ENCODE results near the gene C1orf74. TPM values are rescaled to one million over a fixed set of nuclear protein-coding genes. Genes with fewer than 3 reads are reported as not detected.

Gene C1orf74
- total RNA-seq, 1 donor from 2014 or later, result 3.5 TPM

GRCh38 chr1:209770636-209771415 lies 13.5 kb downstream of the C1orf74 start:
- DNase-seq (ENCODE audit: low spot score), result no peak

- no peak for DNase-seq (ENCODE audit: low spot score)
Measured at GRCh38 chr1:209769971-209770370, 14.4 kb downstream of the C1orf74 start.

GRCh38 chr1:209769171-209769904 lies 15.0 kb downstream of the C1orf74 start:
- DNase-seq (ENCODE audit: low spot score), result peak; percentile 62

- DNase-seq (ENCODE audit: low spot score), result no peak
Measured at GRCh38 chr1:209768354-209768774, 16.0 kb downstream of the C1orf74 start.

GRCh38 chr1:209767706-209768105 lies 16.7 kb downstream of the C1orf74 start:
- DNase-seq (ENCODE audit: low spot score), result no peak

- no peak for DNase-seq (ENCODE audit: low spot score)
Measured at GRCh38 chr1:209767096-209767495, 17.3 kb downstream of the C1orf74 start.

GRCh38 chr1:209766051-209766450 lies 18.3 kb downstream of the C1orf74 start:
- no peak for DNase-seq (ENCODE audit: low spot score)

- no peak for DNase-seq (ENCODE audit: low spot score)
Measured at GRCh38 chr1:209761011-209761635, 23.2 kb downstream of the C1orf74 start.

GRCh38 chr1:209759829-209760359 lies 24.5 kb downstream of the C1orf74 start:
- DNase-seq (ENCODE audit: low spot score), result no peak

GRCh38 chr1:209758400-209758799 lies 26.0 kb downstream of the C1orf74 start:
- no peak for DNase-seq (ENCODE audit: low spot score)

GRCh38 chr1:209756615-209757445 lies 27.5 kb downstream of the C1orf74 start:
- DNase-seq (ENCODE audit: low spot score), result no peak

- DNase-seq (ENCODE audit: low spot score), result no peak
Measured at GRCh38 chr1:209755926-209756614, 28.3 kb downstream of the C1orf74 start, which contains the start of gene TRAF3IP3. Gene TRAF3IP3, plus strand, starts transcription at chr1:209756053. Its CDS starts 3,987 bp downstream, at chr1:209760040.

GRCh38 chr1:209755256-209755655 lies 29.1 kb downstream of the C1orf74 start:
- DNase-seq (ENCODE audit: low spot score), result no peak

- DNase-seq (ENCODE audit: low spot score), result no peak
Measured at GRCh38 chr1:209752890-209753289, 31.5 kb downstream of the C1orf74 start.

- no peak for DNase-seq (ENCODE audit: low spot score)
Measured at GRCh38 chr1:209751627-209752231, 32.6 kb downstream of the C1orf74 start.

GRCh38 chr1:209749670-209750323 lies 34.6 kb downstream of the C1orf74 start:
- DNase-seq (ENCODE audit: low spot score), result no peak

- DNase-seq (ENCODE audit: low spot score), result no peak
Measured at GRCh38 chr1:209749205-209749604, 35.2 kb downstream of the C1orf74 start.

- DNase-seq (ENCODE audit: low spot score), result no peak
Measured at GRCh38 chr1:209748620-209749019, 35.7 kb downstream of the C1orf74 start.

GRCh38 chr1:209747580-209748262 lies 36.6 kb downstream of the C1orf74 start:
- DNase-seq (ENCODE audit: low spot score), result peak; percentile 96
